ENCODE measurements around the gene DLEC1.

GRCh38 chr3:38088126-38089078 is 49.4 kb downstream of the DLEC1 start:
- TF ChIP-seq POLR2A (IDR thresholded peaks at IDR 0.05) (no peak), POLR2AphosphoS5 (IDR thresholded peaks at IDR 0.05) (no peak)
- TF ChIP-seq, protein P1, sequence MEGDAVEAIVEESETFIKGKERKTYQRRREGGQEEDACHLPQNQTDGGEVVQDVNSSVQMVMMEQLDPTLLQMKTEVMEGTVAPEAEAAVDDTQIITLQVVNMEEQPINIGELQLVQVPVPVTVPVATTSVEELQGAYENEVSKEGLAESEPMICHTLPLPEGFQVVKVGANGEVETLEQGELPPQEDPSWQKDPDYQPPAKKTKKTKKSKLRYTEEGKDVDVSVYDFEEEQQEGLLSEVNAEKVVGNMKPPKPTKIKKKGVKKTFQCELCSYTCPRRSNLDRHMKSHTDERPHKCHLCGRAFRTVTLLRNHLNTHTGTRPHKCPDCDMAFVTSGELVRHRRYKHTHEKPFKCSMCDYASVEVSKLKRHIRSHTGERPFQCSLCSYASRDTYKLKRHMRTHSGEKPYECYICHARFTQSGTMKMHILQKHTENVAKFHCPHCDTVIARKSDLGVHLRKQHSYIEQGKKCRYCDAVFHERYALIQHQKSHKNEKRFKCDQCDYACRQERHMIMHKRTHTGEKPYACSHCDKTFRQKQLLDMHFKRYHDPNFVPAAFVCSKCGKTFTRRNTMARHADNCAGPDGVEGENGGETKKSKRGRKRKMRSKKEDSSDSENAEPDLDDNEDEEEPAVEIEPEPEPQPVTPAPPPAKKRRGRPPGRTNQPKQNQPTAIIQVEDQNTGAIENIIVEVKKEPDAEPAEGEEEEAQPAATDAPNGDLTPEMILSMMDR (IDR thresholded peaks at IDR 0.05), result no peak
